SK-N-SH (cell line): ENCODE measurements around the gene DUSP28. TPM values are rescaled to one million over a fixed set of nuclear protein-coding genes. Genes with fewer than 3 reads are reported as not detected.

Experiments used
- CTCF ChIA-PET: fragments of 300-600, 350-600 bp; formaldehyde crosslinking; extraction: SDS; loops from one replicate; lab custom pipeline; 2021; lab: Yijun Ruan, JAX
- POLR2A ChIA-PET: fragments of 350-600 bp; sonication (Branson Sonifier 250); formaldehyde crosslinking; extraction: SDS; loops from one replicate; lab custom pipeline; 2020; ENCODE audit warnings: antibody characterized with exemption, inconsistent platforms; lab: Yijun Ruan, JAX
- DNase-seq: peaks from one replicate; pipeline ENCODE4 v3.0.0; 2012
- H2AFZ ChIP-seq: fragments of 200-600 bp; sonication (generic); 2 replicates; pipeline ENCODE4 v1.8.1; 2016; ENCODE audit warnings: antibody characterized with exemption, mild to moderate bottlenecking, low read depth
- H3F3A ChIP-seq: fragments of 200-600 bp; sonication (generic); replicated peaks from 2 replicates; pipeline ENCODE3; 2016; ENCODE audit warnings: antibody characterized with exemption, mild to moderate bottlenecking; ENCODE audit not compliant: insufficient read depth
- H3K27ac ChIP-seq, 2 experiments: fragments of 200-500 bp in 1 of 2; fragments of 200-600 bp in 1 of 2; sonication (Bioruptor generic) in 1 of 2; sonication (generic), shearing (Covaris generic) in 1 of 2; 2 replicates each; pipeline versions ENCODE4 v1.5.1 to v1.6.1; 2014 to 2016; ENCODE audit warnings: low read depth in 2 of 2, inconsistent platforms in 1 of 2, low read length in 1 of 2, mild to moderate bottlenecking in 1 of 2, mixed read lengths in 1 of 2
- H3K27me3 ChIP-seq: fragments of 200-600 bp; sonication (generic), shearing (Covaris generic); 2 replicates; pipeline ENCODE4 v1.6.1; 2016; ENCODE audit warnings: mixed run types; ENCODE audit not compliant: insufficient read depth
- H3K36me3 ChIP-seq, 2 experiments: fragments of 200-500 bp in 1 of 2; fragments of 200-600 bp in 1 of 2; sonication (Bioruptor generic) in 1 of 2; sonication (generic) in 1 of 2; replicated peaks in 1 of 2; 2 replicates each; pipeline versions ENCODE3 to v1.5.1; 2014 to 2016; ENCODE audit warnings: low read length in 1 of 2, mild to moderate bottlenecking in 1 of 2; ENCODE audit not compliant: insufficient read depth in 2 of 2, control insufficient read depth in 1 of 2
- H3K4me1 ChIP-seq, 2 experiments: fragments of 200-500 bp in 1 of 2; fragments of 200-600 bp in 1 of 2; sonication (Bioruptor generic) in 1 of 2; sonication (generic), shearing (Covaris generic) in 1 of 2; 2 replicates each; pipeline versions ENCODE4 v1.5.1 to v1.6.1; 2014 to 2016; ENCODE audit warnings: low read depth in 1 of 2, low read length in 1 of 2, mixed run types in 1 of 2; ENCODE audit not compliant: insufficient read depth in 2 of 2, control insufficient read depth in 1 of 2
- H3K4me2 ChIP-seq: fragments of 200-600 bp; sonication (generic), shearing (Covaris generic); 2 replicates; pipeline ENCODE4 v1.6.1; 2017; ENCODE audit warnings: mixed run types
- H3K4me3 ChIP-seq, 2 experiments: fragments of 200-500 bp in 1 of 2; fragments of 200-600 bp in 1 of 2; sonication (Bioruptor generic) in 1 of 2; sonication (generic), shearing (Covaris generic) in 1 of 2; 2 replicates each; pipeline versions ENCODE4 v1.5.1 to v1.8.1; 2014 to 2016; ENCODE audit warnings: low read depth in 2 of 2, inconsistent platforms in 1 of 2, low read length in 1 of 2, mild to moderate bottlenecking in 1 of 2, mixed read lengths in 1 of 2, moderate library complexity in 1 of 2
- H3K79me2 ChIP-seq: fragments of 200-600 bp; sonication (generic); 2 replicates; pipeline ENCODE4 v1.8.1; 2017; ENCODE audit warnings: mild to moderate bottlenecking; ENCODE audit not compliant: insufficient read depth
- H3K9ac ChIP-seq: fragments of 200-600 bp; sonication (generic); 2 replicates; pipeline ENCODE4 v1.6.1; 2017; ENCODE audit warnings: mixed run types
- H3K9me2 ChIP-seq: fragments of 200-600 bp; sonication (generic); 2 replicates; pipeline ENCODE4 v1.6.1; 2017; ENCODE audit warnings: mixed run types
- H3K9me3 ChIP-seq: fragments of 200-600 bp; sonication (generic); 2 replicates; pipeline ENCODE4 v1.6.1; 2017; ENCODE audit warnings: mixed run types, mild to moderate bottlenecking, moderate library complexity
- H4K20me1 ChIP-seq: fragments of 200-600 bp; sonication (generic); 2 replicates; pipeline ENCODE4 v1.6.1; 2017; ENCODE audit warnings: mild to moderate bottlenecking, mixed run types; ENCODE audit not compliant: insufficient read depth
- CHD2 ChIP-seq: fragments of 150-350 bp; IDR thresholded peaks from 2 replicates; pipeline ENCODE4 v1.6.1; 2018; ENCODE audit warnings: low read length; ENCODE audit not compliant: partially characterized antibody
- CTCF ChIP-seq: fragments of 200-600 bp; sonication (generic); IDR thresholded peaks from 2 replicates; pipeline ENCODE4 v1.6.1; 2017; ENCODE audit warnings: antibody characterized with exemption, mild to moderate bottlenecking, moderate library complexity
- ELF1 ChIP-seq: IDR thresholded peaks from 2 replicates; pipeline ENCODE4 v1.4.0; 2012
- GABPA ChIP-seq: IDR thresholded peaks from 2 replicates; pipeline ENCODE4 v1.4.0; 2012; ENCODE audit warnings: low read depth, mild to moderate bottlenecking
- IRF3 ChIP-seq: fragments of 150-350 bp; IDR thresholded peaks from 2 replicates; pipeline ENCODE4 v1.6.1; 2016; ENCODE audit warnings: mild to moderate bottlenecking, low read depth, low read length
- JUND ChIP-seq: IDR thresholded peaks from 2 replicates; pipeline ENCODE4 v1.4.0; 2012
- MAX ChIP-seq: IDR thresholded peaks from 2 replicates; pipeline ENCODE4 v1.4.0; 2012; ENCODE audit warnings: low read depth
- MEF2A ChIP-seq: IDR thresholded peaks from 2 replicates; pipeline ENCODE4 v1.4.0; 2012; ENCODE audit warnings: low read depth, borderline replicate concordance
- MXI1 ChIP-seq: IDR thresholded peaks from 2 replicates; pipeline ENCODE4 v1.6.1; 2012; ENCODE audit warnings: mild to moderate bottlenecking, low read depth, low read length, improper control_type of control experiment
- NFIC ChIP-seq: IDR thresholded peaks from 2 replicates; pipeline ENCODE4 v1.4.0; 2012; ENCODE audit warnings: borderline replicate concordance
- NRF1 ChIP-seq: IDR thresholded peaks from 2 replicates; pipeline ENCODE4 v1.6.1; 2012; ENCODE audit warnings: low read depth, mild to moderate bottlenecking, low read length
- PBX3 ChIP-seq: IDR thresholded peaks from 2 replicates; pipeline ENCODE4; 2012
- POLR2AphosphoS5 ChIP-seq: IDR thresholded peaks from 2 replicates; pipeline ENCODE4 v1.6.1; 2012; ENCODE audit warnings: low read depth, low read length
- RFX5 ChIP-seq: IDR thresholded peaks from 2 replicates; pipeline ENCODE4 v1.6.1; 2012; ENCODE audit warnings: mild to moderate bottlenecking, improper control_type of control experiment, low read length
- RXRA ChIP-seq: IDR thresholded peaks from 2 replicates; pipeline ENCODE4 v1.4.0; 2012; ENCODE audit warnings: low read depth, mild to moderate bottlenecking, borderline replicate concordance
- SIN3A ChIP-seq: IDR thresholded peaks from 2 replicates; pipeline ENCODE4 v1.6.1; 2012; ENCODE audit warnings: low read depth, mild to moderate bottlenecking, low read length, moderate library complexity, borderline replicate concordance
- TAF1 ChIP-seq: IDR thresholded peaks from 2 replicates; pipeline ENCODE4 v1.6.1; 2012; ENCODE audit warnings: low read depth, mild to moderate bottlenecking, low read length, moderate library complexity, borderline replicate concordance
- TEAD4 ChIP-seq: IDR thresholded peaks from 2 replicates; pipeline ENCODE4 v1.4.0; 2012; ENCODE audit warnings: mild to moderate bottlenecking, borderline replicate concordance; ENCODE audit not compliant: insufficient read depth
- USF1 ChIP-seq: IDR thresholded peaks from 2 replicates; pipeline ENCODE4 v1.4.0; 2012; ENCODE audit warnings: low read depth, borderline replicate concordance
- WGBS: methylation state at CpG from one replicate; pipeline ENCODE4 v1.1.6; 2017; ENCODE audit warnings: low lambda C conversion rate; 5-methylcytosine and 5-hydroxymethylcytosine counted together
- polyA plus RNA-seq, 3 experiments: library from polyadenylated mRNA; depleted of rRNA; stranded (reverse); fragments of >200 nt; gene quantifications; 2 replicates each; pipeline ENCODE4 v1.2.3, GENCODE V29; 2012

Gene DUSP28
- polyA plus RNA-seq, 1 of the 3 experiments (the other 2 are of a cell fraction) = 4.1 TPM

GRCh38 chr2:240560480-240561324 is 545 bp downstream of the DUSP28 start:
- 0% methylated on average over 2 of the region's 101 CpGs for WGBS
- Histone ChIP-seq H3K27ac (peak overlapping the region; percentile 86 to 92), H3K36me3 (peaks cover 0 to 7% of the 10 kb centered on the region in 2 experiments), H3K4me1 (peaks cover 28 to 35% of the 10 kb centered on the region in 2 experiments), H3K4me3 (peak overlapping the region; percentile 64 to 85), H3K9ac (peak overlapping the region; percentile 97), H3K9me3 (no peaks in the 10 kb centered on the region), H3K79me2 (peaks cover 51% of the 10 kb centered on the region), H2AFZ (peak overlapping the region; percentile 1; the same call in 1 of the 2 replicates), H3K27me3 (no peaks in the 10 kb centered on the region), H4K20me1 (peaks cover 13% of the 10 kb centered on the region; the same call in 1 of the 2 replicates), H3K4me2 (peak overlapping the region; percentile 84), H3F3A (peaks cover 16% of the 10 kb centered on the region), H3K9me2 (no peaks in the 10 kb centered on the region)
- DNase-seq = peak; percentile 94
- ChIA-PET POLR2A (interaction anchor here (0.7 to 2.1 kb wide), 7 partner anchors 9 to 312 kb away, joined by 3 to 19 read pairs (median 4); partner anchors contain the start of genes CAPN10, GPC1 and KIF1A), CTCF (interaction anchor here (0.7 to 1.8 kb wide), 4 partner anchors 25 to 291 kb away, joined by 3 to 7 read pairs (median 4); no protein-coding TSS in a partner anchor)
- no peak for TF ChIP-seq USF1
- TF ChIP-seq CHD2 = no peak
- TF ChIP-seq NRF1 = peak; percentile 57
- TF ChIP-seq IRF3 = no peak
- TF ChIP-seq GABPA = peak; percentile 69
- TF ChIP-seq SIN3A = peak; percentile 32; the same call in 1 of the 2 replicates
- TF ChIP-seq MAX = peak; percentile 90
- no peak for TF ChIP-seq RXRA
- no peak for TF ChIP-seq JUND
- TF ChIP-seq RFX5 = 0 out of 2 replicates have a peak, but pooled peaks have one; percentile 26
- TF ChIP-seq MXI1 = peak; percentile 91
- no peak for TF ChIP-seq MEF2A
- peak; percentile 88 for TF ChIP-seq POLR2AphosphoS5
- TF ChIP-seq TAF1 = peak; percentile 50
- TF ChIP-seq PBX3 = peak; percentile 5
- TF ChIP-seq CTCF = peak; percentile 39
- no peak for TF ChIP-seq NFIC
- TF ChIP-seq ELF1 = peak; percentile 99
- no peak for TF ChIP-seq TEAD4
